ENCODE data around the gene PHETA1. TPM values are rescaled to one million over a fixed set of nuclear protein-coding genes. Genes with fewer than 3 reads are reported as not detected.

Gene PHETA1
- total and polyA plus RNA-seq, 2 donors (not counting 1 experiment from before 2014, with no cell fraction given), result 7.4 to 9.4 TPM

- Histone ChIP-seq H3K27ac (ENCODE audit: low read length in 2 of 2) (no peak overlapping the region), H3K27me3 (replicated peaks in 1 of 4; ENCODE audit: control extremely low read depth in 1 of 4, control insufficient read depth in 3 of 4, insufficient read depth in 4 of 4, low read length in 3 of 4) (peaks cover 0 to 5% (median 0%) of the 10 kb centered on the region in 4 experiments), H3K79me2 (ENCODE audit: control insufficient read depth, insufficient read depth, low read length) (no peaks in the 10 kb centered on the region), H4K20me1 (ENCODE audit: control insufficient read depth, insufficient read depth, low read length, poor library complexity, severe bottlenecking) (no peaks in the 10 kb centered on the region), H3K4me2 (replicated peaks; ENCODE audit: low read depth, low read length, poor library complexity, severe bottlenecking) (no peak overlapping the region), H3K4me1 (ENCODE audit: control insufficient read depth in 2 of 2, insufficient read depth in 2 of 2, low read length in 2 of 2) (peaks cover 0 to 4% of the 10 kb centered on the region in 2 donors), H3K36me3 (replicated peaks in 1 of 2; ENCODE audit: control extremely low read depth in 1 of 2, control insufficient read depth in 1 of 2, extremely low read depth in 1 of 2, insufficient read depth in 2 of 2, low read length in 1 of 2) (no peaks in the 10 kb centered on the region), H2AFZ (ENCODE audit: insufficient read depth, low read depth, low read length, poor library complexity, severe bottlenecking) (no peak overlapping the region), H3K9ac (ENCODE audit: low read length) (no peak overlapping the region), H3K4me3 (ENCODE audit: control extremely low read depth in 1 of 5, extremely low read depth in 1 of 5, insufficient read depth in 1 of 5, low read depth in 2 of 5, low read length in 4 of 5) (no peak overlapping the region), H3K9me3 (ENCODE audit: control extremely low read depth in 1 of 3, control insufficient read depth in 2 of 3, insufficient read depth in 1 of 3, low read length in 2 of 3) (no peaks in the 10 kb centered on the region)
- no peak overlapping the region for H3K27ac Mint-ChIP-seq
- ChIA-PET CTCF (interaction anchor here (0.6 kb wide), 2 partner anchors 41 to 327 kb away, joined by 3 read pairs; no protein-coding TSS in a partner anchor), POLR2A (no interaction called here)
- peaks cover 4% of the 10 kb centered on the region for H3K27me3 Mint-ChIP-seq
- 96% methylated on average over 11 of the region's 11 CpGs for WGBS (ENCODE audit: insufficient coverage)
- TF ChIP-seq EZH2 (IDR thresholded peaks at IDR 0.05; ENCODE audit: borderline replicate concordance, insufficient read depth, low read depth, low read length, poor library complexity, severe bottlenecking), result no peak
- TF ChIP-seq CTCF (IDR thresholded peaks at IDR 0.05), result no peak
- no peak for DNase-seq
- intact Hi-C loops (cut with micrococcal nuclease), result no loop called here
- no peak overlapping the region for H3K4me3 Mint-ChIP-seq
- ATAC-seq (ENCODE audit: low read depth), result no peak
- no peaks in the 10 kb centered on the region for H3K9me3 Mint-ChIP-seq (ENCODE audit: insufficient read depth)
- H3K4me1 Mint-ChIP-seq, result no peaks in the 10 kb centered on the region
These were observed 34.4 kb downstream of the PHETA1 start for GRCh38 chr12:111334393-111334915.
